Stimulated activated CD4-positive, alpha-beta T cell treated with anti-CD3 and anti-CD28 coated beads, Interleukin-4, amount 100 ng/mL, for 24 hours (primary cell): Measurements from ENCODE around the gene CD2AP.
A peak's percentile ranks its signal among the peaks of the same experiment; 100 is the strongest.
"Not testable (repeated sequence)": the region's sequence is repeated elsewhere in the genome, so short reads cannot be mapped to it uniquely, and the experiment has no call there.

Experiments used
- DNase-seq: peaks from one replicate; pipeline ENCODE4 v3.0.0-alpha.2; 2020

The CD2AP gene

GRCh38 chr6:47477497-47478232, at the start of gene CD2AP:
CD2AP (plus strand) TSS chr6:47477789; CDS start chr6:47478245, 456 bp downstream.
- DNase-seq, result peak; percentile 84

- DNase-seq, result no peak
Measured at GRCh38 chr6:47428288-47428687, 49.3 kb upstream of the CD2AP start.

- DNase-seq, result no peak
Measured at GRCh38 chr6:47428746-47429664, 48.6 kb upstream of the CD2AP start.

- no peak for DNase-seq
Measured at GRCh38 chr6:47434372-47435253, 43.0 kb upstream of the CD2AP start.

- no peak for DNase-seq
Measured at GRCh38 chr6:47435254-47435612, 42.4 kb upstream of the CD2AP start.

- no peak for DNase-seq
Measured at GRCh38 chr6:47437592-47437991, 40.0 kb upstream of the CD2AP start.

- no peak for DNase-seq
Measured at GRCh38 chr6:47438481-47439347, 38.9 kb upstream of the CD2AP start.

GRCh38 chr6:47439348-47439668, 38.3 kb upstream of the CD2AP start:
- DNase-seq, result no peak

GRCh38 chr6:47440719-47441118, 36.9 kb upstream of the CD2AP start:
- no peak for DNase-seq

GRCh38 chr6:47444964-47445363, 32.6 kb upstream of the CD2AP start:
- not testable (repeated sequence) for DNase-seq

- DNase-seq, result no peak
Measured at GRCh38 chr6:47446669-47447330, 30.8 kb upstream of the CD2AP start.

- DNase-seq, result no peak
Measured at GRCh38 chr6:47447722-47448121, 29.9 kb upstream of the CD2AP start.

- DNase-seq, result no peak
Measured at GRCh38 chr6:47451162-47451561, 26.4 kb upstream of the CD2AP start.

- no peak for DNase-seq
Measured at GRCh38 chr6:47452899-47453298, 24.7 kb upstream of the CD2AP start.

- DNase-seq, result no peak
Measured at GRCh38 chr6:47453372-47453936, 24.1 kb upstream of the CD2AP start.

- no peak for DNase-seq
Measured at GRCh38 chr6:47454713-47455396, 22.7 kb upstream of the CD2AP start.

- DNase-seq, result no peak
Measured at GRCh38 chr6:47455533-47456209, 21.9 kb upstream of the CD2AP start.

GRCh38 chr6:47456536-47456975, 21.0 kb upstream of the CD2AP start:
- DNase-seq, result no peak

- no peak for DNase-seq
Measured at GRCh38 chr6:47457370-47457769, 20.2 kb upstream of the CD2AP start.

GRCh38 chr6:47464052-47464451, 13.5 kb upstream of the CD2AP start:
- DNase-seq, result no peak
